Ovary (tissue), 9 donors: ENCODE measurements around the gene LRRC26. TPM values are rescaled to one million over a fixed set of nuclear protein-coding genes. Genes with fewer than 3 reads are reported as not detected.

Source experiments
- DNase-seq, 5 donors: peaks; one replicate each; pipeline ENCODE4 v3.0.0-alpha.2; 2019 to 2020
- H3K27ac ChIP-seq, 2 donors: fragments of 200-600 bp; one replicate each; pipeline versions ENCODE4 v1.5.1 to v1.8.0; 2019 to 2022
- H3K27me3 ChIP-seq: fragments of 200-600 bp; one replicate; pipeline ENCODE4 v1.8.0; 2022
- H3K36me3 ChIP-seq: fragments of 200-600 bp; sonication (generic); one replicate; pipeline ENCODE4 v1.5.1; 2019
- H3K4me1 ChIP-seq: one replicate; pipeline ENCODE4 v1.8.1; 2013; ENCODE audit warnings: mild to moderate bottlenecking, moderate library complexity; ENCODE audit not compliant: insufficient read depth
- H3K4me3 ChIP-seq: fragments of 200-600 bp; sonication (generic); one replicate; pipeline ENCODE4 v1.5.1; 2017
- H3K9me3 ChIP-seq, 2 donors: fragments of 200-600 bp in 1 of 2; sonication (generic) in 1 of 2; one replicate each; pipeline versions ENCODE4 v1.5.1 to v1.8.1; 2013 to 2019; ENCODE audit warnings: mild to moderate bottlenecking in 1 of 2, moderate library complexity in 1 of 2
- CTCF ChIP-seq, 3 donors: fragments of 450-650 bp in 2 of 3; fragments of 200-600 bp in 1 of 3; IDR thresholded peaks; one replicate each; pipeline versions ENCODE4 v1.5.1 to v1.8.0; 2016 to 2022; ENCODE audit warnings: antibody characterized with exemption in 3 of 3, mild to moderate bottlenecking in 1 of 3
- EP300 ChIP-seq: sonication (generic); formaldehyde crosslinking; IDR thresholded peaks from one replicate; pipeline ENCODE4 v1.6.1; 2017; ENCODE audit warnings: antibody characterized with exemption
- POLR2A ChIP-seq: fragments of 450-650 bp; IDR thresholded peaks from one replicate; pipeline ENCODE4 v1.6.1; 2017; ENCODE audit warnings: antibody characterized with exemption, mild to moderate bottlenecking, moderate library complexity
- WGBS, 3 donors: extraction: QIAGEN DNeasy Blood & Tissue Kit in 1 of 3; methylation state at CpG; one replicate each; pipeline versions ENCODE4 v1.1.5 to v1.1.7; 2013 to 2017; 5-methylcytosine and 5-hydroxymethylcytosine counted together
- intact Hi-C, 4 donors: fragments of 100-400 bp; cut with DNase I; formaldehyde crosslinking; loops; one replicate each; pipeline versions ENCODE4 v1.11.0 to v1.15.1; 2022 to 2023
- polyA plus RNA-seq, 2 donors: library from polyadenylated mRNA; stranded (reverse); fragments of 200-250 nt in 1 of 2; fragments of 350-450 nt in 1 of 2; fragmentation: Illumina TruSeq in 1 of 2; extraction: RNeasy Lipid Tissue Mini Kit (QIAGEN cat#74804) in 1 of 2; gene quantifications; one replicate each; pipeline ENCODE4 v1.2.3, GENCODE V29; 2013 to 2014
- total RNA-seq, 7 donors: library from RNA; depleted of rRNA in 2 of 7; stranded (reverse); fragments of >200 nt in 2 of 7; fragmentation: NEBNext Ultra II Directional in 3 of 7; extraction: Animal tissue kit (Norgen Biotek cat#: 25700) in 3 of 7; gene quantifications; one replicate each; pipeline versions ENCODE4 v1.1.0 to v1.2.4, GENCODE V29; 2016 to 2023
- donor health status: DM: no; HTN: no; CAD: no; lungs with moderate emphysema.
- donor health status: DM: no; HTN: no; CAD: no.
- donor health status: Bipolar disorder and iron deficiency.
- donor health status: DM: yes; HTN: yes; CAD: no.
- donor health status: DM: no; HTN: no; CAD: no.
- donor health status: DM: yes; HTN: yes; CAD: no.

LRRC26 gene
- total and polyA plus RNA-seq, 9 donors: 0.23 to 3.0 TPM; not detected in 7

GRCh38 chr9:137176302-137177182 lies 6.7 kb upstream of the LRRC26 start:
- Histone ChIP-seq H3K9me3 (no peaks in the 10 kb centered on the region), H3K27me3 (no peaks in the 10 kb centered on the region), H3K4me3 (no peak overlapping the region), H3K27ac (no peak overlapping the region), H3K36me3 (no peaks in the 10 kb centered on the region), H3K4me1 (no peaks in the 10 kb centered on the region)
- DNase-seq: no peak
- 47 to 55% (median 51%) methylated on average over 17 of the region's 17 CpGs for WGBS, 3 donors
- TF ChIP-seq POLR2A: no peak
- no peak for TF ChIP-seq CTCF (IDR thresholded peaks at IDR 0.05)
- no peak for TF ChIP-seq EP300
- intact Hi-C loops: no loop called here

GRCh38 chr9:137175345-137175961 lies 5.6 kb upstream of the LRRC26 start:
- Histone ChIP-seq H3K4me1 (no peaks in the 10 kb centered on the region), H3K36me3 (no peaks in the 10 kb centered on the region), H3K4me3 (no peak overlapping the region), H3K27me3 (no peaks in the 10 kb centered on the region), H3K9me3 (no peaks in the 10 kb centered on the region), H3K27ac (no peak overlapping the region)
- 25 to 48% (median 39%) methylated on average over 24 to 33 of the region's 33 CpGs for WGBS, 3 donors
- intact Hi-C loops: no loop called here
- TF ChIP-seq EP300 (no peak), CTCF (IDR thresholded peaks at IDR 0.05) (no peak), POLR2A (no peak)
- no peak for DNase-seq

GRCh38 chr9:137174722-137175293 lies 5.0 kb upstream of the LRRC26 start:
- Histone ChIP-seq H3K4me1 (no peaks in the 10 kb centered on the region), H3K9me3 (no peaks in the 10 kb centered on the region), H3K27ac (no peak overlapping the region), H3K27me3 (no peaks in the 10 kb centered on the region), H3K4me3 (no peak overlapping the region), H3K36me3 (no peaks in the 10 kb centered on the region)
- DNase-seq: no peak
- TF ChIP-seq EP300: no peak
- no peak for TF ChIP-seq POLR2A
- TF ChIP-seq CTCF (IDR thresholded peaks at IDR 0.05): no peak
- intact Hi-C loops: no loop called here
- WGBS, 3 donors: 23 to 66% (median 45%) methylated on average over 7 to 34 of the region's 34 CpGs

- intact Hi-C loops: no loop called here
- Histone ChIP-seq H3K36me3 (no peaks in the 10 kb centered on the region), H3K27me3 (peaks cover 2% of the 10 kb centered on the region), H3K9me3 (no peaks in the 10 kb centered on the region), H3K4me1 (peaks cover 5% of the 10 kb centered on the region), H3K4me3 (no peak overlapping the region), H3K27ac (no peak overlapping the region)
- 70 to 84% (median 80%) methylated on average over 44 to 45 of the region's 45 CpGs for WGBS, 3 donors
- TF ChIP-seq POLR2A (no peak), CTCF (IDR thresholded peaks at IDR 0.05) (no peak)
- no peak for DNase-seq
Measured at GRCh38 chr9:137173796-137174664, 4.2 kb upstream of the LRRC26 start.
